HCT116 (cell line): ENCODE measurements around the gene UBE2J2. TPM values are rescaled to one million over a fixed set of nuclear protein-coding genes. Genes with fewer than 3 reads are reported as not detected.

ENCODE experiments used
- ATAC-seq: fragments of 200-7000 bp; cut with Tn5 transposase; 2 replicates; pipeline ENCODE4 v1.9.1; 2020; ENCODE audit warnings: mild to moderate bottlenecking, moderate library complexity
- BruUV-seq: library from RNA; stranded (reverse); fragments of 400-500 nt; replicated peaks from 2 replicates; lab custom pipeline; 2021; lab: Mats Ljungman, UMichigan
- CTCF ChIA-PET: fragments of 300-600 bp; sonication (Branson Sonifier 250); formaldehyde crosslinking; loops from one replicate; lab custom pipeline; 2021; ENCODE audit warnings: antibody characterized with exemption; lab: Charles Lee
- POLR2A ChIA-PET: fragments of 300-600, 350-600 bp; sonication (Branson Sonifier 250); formaldehyde crosslinking; loops from one replicate; lab custom pipeline; 2021; ENCODE audit warnings: antibody characterized with exemption; lab: Charles Lee
- RAD21 ChIA-PET, 2 experiments: fragments of 300-600 bp; sonication (Branson Sonifier 250); formaldehyde crosslinking; loops; one replicate each; lab custom pipeline; 2023; ENCODE audit warnings: low total read pairs in 2 of 2; ENCODE audit not compliant: uncharacterized antibody in 2 of 2, unreplicated experiment in 2 of 2, low non-redundant PET in 1 of 2; lab: Charles Lee
- DNase-seq: peaks from one replicate; pipeline ENCODE4 v3.0.0-alpha.2; 2010; ENCODE audit warnings: low read depth, low spot score
- H2AFZ ChIP-seq: fragments of 200-600 bp; shearing (Covaris generic), sonication (generic); 2 replicates; pipeline ENCODE4 v1.6.1; 2017; ENCODE audit warnings: low read depth, mixed run types, mixed read lengths, antibody characterized with exemption, low read length; ENCODE audit not compliant: poor library complexity, severe bottlenecking
- H3K27ac ChIP-seq: 2 replicates; pipeline ENCODE4 v1.5.1; 2012; ENCODE audit warnings: low read depth, low read length
- H3K27me3 ChIP-seq: fragments of 200-600 bp; sonication (generic); 2 replicates; pipeline ENCODE4 v1.6.1; 2016; ENCODE audit warnings: mixed run types, low read length, mixed read lengths; ENCODE audit not compliant: insufficient read depth
- H3K36me3 ChIP-seq, 2 experiments: fragments of 200-500 bp in 1 of 2; fragments of 200-600 bp in 1 of 2; sonication (Bioruptor generic) in 1 of 2; sonication (generic) in 1 of 2; 2 replicates each; pipeline versions ENCODE4 v1.5.1 to v1.6.1; 2014 to 2016; ENCODE audit warnings: low read length in 2 of 2, inconsistent platforms in 1 of 2, mixed read lengths in 1 of 2, mixed run types in 1 of 2; ENCODE audit not compliant: insufficient read depth in 2 of 2, control insufficient read depth in 1 of 2
- H3K4me1 ChIP-seq, 2 experiments: fragments of 200-600 bp in 1 of 2; sonication (generic) in 1 of 2; 2 replicates each; pipeline versions ENCODE4 v1.5.1 to v1.6.1; 2012 to 2017; ENCODE audit warnings: low read length in 2 of 2, inconsistent platforms in 1 of 2, mild to moderate bottlenecking in 1 of 2, mixed read lengths in 1 of 2, mixed run types in 1 of 2, moderate library complexity in 1 of 2; ENCODE audit not compliant: insufficient read depth in 2 of 2, control insufficient read depth in 1 of 2
- H3K4me2 ChIP-seq: fragments of 200-600 bp; sonication (generic); 2 replicates; pipeline ENCODE4 v1.6.1; 2017; ENCODE audit warnings: mixed run types, low read length, mixed read lengths
- H3K4me3 ChIP-seq, 2 experiments: fragments of 200-600 bp in 1 of 2; sonication (generic) in 1 of 2; replicated peaks in 1 of 2; 2 replicates each; pipeline ENCODE4 v1.5.1; 2011 to 2016; ENCODE audit warnings: low read length in 2 of 2, control low read depth in 1 of 2, low read depth in 1 of 2, mild to moderate bottlenecking in 1 of 2, mixed read lengths in 1 of 2, mixed run types in 1 of 2
- H3K79me2 ChIP-seq: fragments of 200-600 bp; sonication (generic); 2 replicates; pipeline ENCODE4 v1.6.1; 2017; ENCODE audit warnings: mild to moderate bottlenecking, mixed run types, low read length, moderate library complexity, mixed read lengths; ENCODE audit not compliant: insufficient read depth
- H3K9ac ChIP-seq: fragments of 200-600 bp; sonication (generic); 2 replicates; pipeline ENCODE4 v1.6.1; 2016; ENCODE audit warnings: low read length, mixed read lengths
- H3K9me2 ChIP-seq: fragments of 200-600 bp; sonication (generic), shearing (Covaris generic); 2 replicates; pipeline ENCODE4 v1.6.1; 2017; ENCODE audit warnings: mixed run types, mild to moderate bottlenecking, moderate library complexity; ENCODE audit not compliant: insufficient read depth
- H3K9me3 ChIP-seq, 2 experiments: fragments of 200-500 bp in 1 of 2; fragments of 200-600 bp in 1 of 2; sonication (Bioruptor generic) in 1 of 2; sonication (generic) in 1 of 2; 2 replicates each; pipeline ENCODE4 v1.6.1; 2014 to 2017; ENCODE audit warnings: low read length in 2 of 2, mixed read lengths in 2 of 2, inconsistent platforms in 1 of 2, low read depth in 1 of 2, mild to moderate bottlenecking in 1 of 2, mixed run types in 1 of 2, moderate library complexity in 1 of 2; ENCODE audit not compliant: control insufficient read depth in 1 of 2, insufficient read depth in 1 of 2
- H4K20me1 ChIP-seq: fragments of 200-600 bp; sonication (generic), shearing (Covaris generic); 2 replicates; pipeline ENCODE4 v1.6.1; 2017; ENCODE audit warnings: mixed run types, mild to moderate bottlenecking, moderate library complexity; ENCODE audit not compliant: insufficient read depth
- CBX3 ChIP-seq: IDR thresholded peaks from 2 replicates; pipeline ENCODE4 v1.6.1; 2012; ENCODE audit warnings: low read depth
- CEBPB ChIP-seq: IDR thresholded peaks from 2 replicates; pipeline ENCODE4 v1.6.1; 2012; ENCODE audit warnings: low read depth
- EZH2 ChIP-seq: fragments of 200-600 bp; sonication (generic); IDR thresholded peaks from 2 replicates; pipeline ENCODE4 v1.6.1; 2017; ENCODE audit warnings: antibody characterized with exemption, mixed run types
- EZH2phosphoT487 ChIP-seq: fragments of 200-600 bp; IDR thresholded peaks from 2 replicates; pipeline ENCODE4 v1.6.1; 2018; ENCODE audit warnings: antibody characterized with exemption, borderline replicate concordance
- POLR2A ChIP-seq: IDR thresholded peaks from 2 replicates; pipeline ENCODE4 v1.7.0; 2011; ENCODE audit warnings: borderline replicate concordance; ENCODE audit not compliant: insufficient read depth, insufficient read length; ENCODE audit errors: extremely low read depth
- POLR2AphosphoS5 ChIP-seq: IDR thresholded peaks from 2 replicates; pipeline ENCODE4 v1.6.1; 2011; ENCODE audit warnings: mild to moderate bottlenecking, low read depth, low read length, moderate library complexity
- RAD21 ChIP-seq: IDR thresholded peaks from 2 replicates; pipeline ENCODE4 v1.6.1; 2012; ENCODE audit warnings: low read depth, mild to moderate bottlenecking
- SIN3A ChIP-seq: IDR thresholded peaks from 2 replicates; pipeline ENCODE4 v1.6.1; 2012; ENCODE audit warnings: low read depth
- SP1 ChIP-seq: IDR thresholded peaks from 2 replicates; pipeline ENCODE4 v1.6.1; 2012; ENCODE audit warnings: low read depth
- ZFX ChIP-seq: fragments of 450-650 bp; IDR thresholded peaks from 2 replicates; pipeline ENCODE4 v1.6.1; 2017
- ZNF274 ChIP-seq: fragments of 200-500 bp; sonication (Bioruptor generic); IDR thresholded peaks from 2 replicates; pipeline ENCODE4 v1.6.1; 2014; ENCODE audit warnings: mild to moderate bottlenecking, low read depth, low read length, inconsistent platforms
- intact Hi-C: fragments of 100-400 bp; cut with micrococcal nuclease; formaldehyde crosslinking; loops from 2 replicates; pipeline ENCODE4 v1.10.0; 2022
- total RNA-seq: library from RNA; stranded (reverse); gene quantifications from one replicate; pipeline ENCODE4 v1.2.1, GENCODE V29; 2021; ENCODE audit not compliant: unreplicated experiment
- TF ChIP-seq, protein P1 (sequence below): IDR thresholded peaks from 2 replicates; pipeline ENCODE4 v1.6.1; 2011; ENCODE audit warnings: mild to moderate bottlenecking, low read length, moderate library complexity; ENCODE audit not compliant: insufficient replicate concordance; ENCODE audit errors: extremely low read depth
- TF ChIP-seq, protein P2 (sequence below), 3 experiments: fragments of 200-600 bp in 1 of 3; sonication (generic) in 1 of 3; IDR thresholded peaks in 2 of 3; conservative IDR thresholded peaks in 1 of 3; 2 replicates each; pipeline ENCODE4 v1.5.1; 2012 to 2017; ENCODE audit warnings: low read depth in 2 of 3, low read length in 2 of 3, antibody characterized with exemption in 1 of 3, borderline replicate concordance in 1 of 3, control low read depth in 1 of 3, mild to moderate bottlenecking in 1 of 3, mixed read lengths in 1 of 3, mixed run types in 1 of 3, moderate library complexity in 1 of 3; ENCODE audit not compliant: insufficient read depth in 1 of 3

UBE2J2 gene
- total RNA-seq, 1 experiment from 2014 or later = 67.7 TPM

DNA sequence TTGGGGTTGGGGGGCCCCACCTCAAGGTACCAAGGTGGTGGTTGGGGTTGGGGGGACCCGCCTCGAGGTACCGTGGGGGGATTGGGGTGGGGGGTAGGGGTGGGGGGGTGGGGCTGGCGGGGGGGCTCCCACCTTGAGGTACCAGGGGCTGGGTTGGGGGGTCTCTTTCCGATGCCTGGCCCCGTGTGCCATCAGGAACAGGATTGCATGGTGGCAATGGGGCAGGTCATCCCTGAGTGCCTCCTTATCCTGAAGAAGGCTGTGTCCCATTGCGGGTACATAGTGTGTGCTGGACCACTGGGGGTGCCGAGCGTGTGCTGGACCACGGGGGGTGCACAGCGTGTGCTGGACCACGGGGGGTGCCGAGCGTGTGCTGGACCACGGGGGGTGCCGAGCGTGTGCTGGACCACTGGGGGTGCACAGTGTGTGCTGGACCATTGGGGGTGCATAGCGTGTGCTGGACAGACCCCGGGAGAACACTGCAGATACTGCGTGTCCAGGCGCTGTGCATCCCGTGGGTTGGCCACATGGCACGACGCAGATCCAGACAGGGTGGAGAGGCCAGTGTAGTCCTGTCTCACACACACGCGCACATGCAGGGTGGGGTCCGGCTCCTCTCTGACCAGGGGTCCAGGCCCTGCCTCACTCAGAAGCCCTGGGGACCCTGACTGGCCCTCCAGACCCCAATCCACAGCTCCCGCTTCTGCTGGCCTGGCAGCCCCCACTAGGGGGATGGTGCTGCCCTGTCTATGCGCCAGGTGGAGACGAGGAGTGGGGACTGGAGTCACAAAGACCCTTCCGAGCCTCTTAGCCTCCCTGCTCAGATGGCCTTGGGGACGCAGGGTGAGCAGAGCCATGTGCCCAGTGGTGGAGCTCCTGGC, 10.8 kb upstream of the UBE2J2 start:
- TF ChIP-seq SIN3A (no peak), ZNF274 (no peak), CBX3 (no peak), EZH2 (no peak), RAD21 (no peak), SP1 (no peak), POLR2A (no peak), EZH2phosphoT487 (no peak), POLR2AphosphoS5 (no peak), ZFX (no peak), CEBPB (no peak)
- TF ChIP-seq, protein P1, sequence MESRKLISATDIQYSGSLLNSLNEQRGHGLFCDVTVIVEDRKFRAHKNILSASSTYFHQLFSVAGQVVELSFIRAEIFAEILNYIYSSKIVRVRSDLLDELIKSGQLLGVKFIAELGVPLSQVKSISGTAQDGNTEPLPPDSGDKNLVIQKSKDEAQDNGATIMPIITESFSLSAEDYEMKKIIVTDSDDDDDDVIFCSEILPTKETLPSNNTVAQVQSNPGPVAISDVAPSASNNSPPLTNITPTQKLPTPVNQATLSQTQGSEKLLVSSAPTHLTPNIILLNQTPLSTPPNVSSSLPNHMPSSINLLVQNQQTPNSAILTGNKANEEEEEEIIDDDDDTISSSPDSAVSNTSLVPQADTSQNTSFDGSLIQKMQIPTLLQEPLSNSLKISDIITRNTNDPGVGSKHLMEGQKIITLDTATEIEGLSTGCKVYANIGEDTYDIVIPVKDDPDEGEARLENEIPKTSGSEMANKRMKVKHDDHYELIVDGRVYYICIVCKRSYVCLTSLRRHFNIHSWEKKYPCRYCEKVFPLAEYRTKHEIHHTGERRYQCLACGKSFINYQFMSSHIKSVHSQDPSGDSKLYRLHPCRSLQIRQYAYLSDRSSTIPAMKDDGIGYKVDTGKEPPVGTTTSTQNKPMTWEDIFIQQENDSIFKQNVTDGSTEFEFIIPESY = no peak
- TF ChIP-seq, protein P2, sequence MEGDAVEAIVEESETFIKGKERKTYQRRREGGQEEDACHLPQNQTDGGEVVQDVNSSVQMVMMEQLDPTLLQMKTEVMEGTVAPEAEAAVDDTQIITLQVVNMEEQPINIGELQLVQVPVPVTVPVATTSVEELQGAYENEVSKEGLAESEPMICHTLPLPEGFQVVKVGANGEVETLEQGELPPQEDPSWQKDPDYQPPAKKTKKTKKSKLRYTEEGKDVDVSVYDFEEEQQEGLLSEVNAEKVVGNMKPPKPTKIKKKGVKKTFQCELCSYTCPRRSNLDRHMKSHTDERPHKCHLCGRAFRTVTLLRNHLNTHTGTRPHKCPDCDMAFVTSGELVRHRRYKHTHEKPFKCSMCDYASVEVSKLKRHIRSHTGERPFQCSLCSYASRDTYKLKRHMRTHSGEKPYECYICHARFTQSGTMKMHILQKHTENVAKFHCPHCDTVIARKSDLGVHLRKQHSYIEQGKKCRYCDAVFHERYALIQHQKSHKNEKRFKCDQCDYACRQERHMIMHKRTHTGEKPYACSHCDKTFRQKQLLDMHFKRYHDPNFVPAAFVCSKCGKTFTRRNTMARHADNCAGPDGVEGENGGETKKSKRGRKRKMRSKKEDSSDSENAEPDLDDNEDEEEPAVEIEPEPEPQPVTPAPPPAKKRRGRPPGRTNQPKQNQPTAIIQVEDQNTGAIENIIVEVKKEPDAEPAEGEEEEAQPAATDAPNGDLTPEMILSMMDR (IDR thresholded peaks at IDR 0.05 in 2 of 3, conservative IDR thresholded peaks at IDR 0.05 in 1 of 3; ENCODE audit: borderline replicate concordance in 1 of 3, insufficient read depth in 1 of 3, low read depth in 2 of 3, low read length in 2 of 3) = no peak

More for the DNA sequence above, 10.8 kb upstream of the UBE2J2 start:
- H3K4me2 ChIP-seq = no peak overlapping the region
- H3K27me3 ChIP-seq = no peaks in the 10 kb centered on the region
- DNase-seq = no peak
- ChIA-PET CTCF (no interaction called here), RAD21 (no interaction called here), POLR2A (no interaction called here)
- no peak overlapping the region for H2AFZ ChIP-seq
- H3K9me3 ChIP-seq = no peaks in the 10 kb centered on the region
- intact Hi-C loops = no loop called here
- no peak overlapping the region; the same call in 1 of the 2 replicates for H3K27ac ChIP-seq
- no peaks in the 10 kb centered on the region for H4K20me1 ChIP-seq
- H3K4me3 ChIP-seq = no peak overlapping the region
- H3K9ac ChIP-seq = no peak overlapping the region
- no peaks in the 10 kb centered on the region for H3K79me2 ChIP-seq
- H3K36me3 ChIP-seq = no peaks in the 10 kb centered on the region
- ATAC-seq = no peak
- peaks cover 0 to 23% of the 10 kb centered on the region in 2 experiments; a peak in 3 of 4 replicates for H3K4me1 ChIP-seq
- no peaks in the 10 kb centered on the region for H3K9me2 ChIP-seq
- BruUV-seq = no TSS peak
